AG04449 (cell line): ENCODE data around the gene ACTL10.

Experiments used
- CTCF ChIA-PET: fragments of 350-600 bp; formaldehyde crosslinking; extraction: SDS; loops from one replicate; lab custom pipeline; 2021; ENCODE audit warnings: antibody characterized with exemption; lab: Yijun Ruan, JAX
- POLR2A ChIA-PET: fragments of 400-600, 350-600 bp; formaldehyde crosslinking; extraction: SDS; loops from one replicate; lab custom pipeline; 2020; ENCODE audit warnings: antibody characterized with exemption, inconsistent platforms; lab: Yijun Ruan, JAX
- DNase-seq: peaks from one replicate; pipeline ENCODE4 v3.0.0-alpha.2; 2010; ENCODE audit warnings: low read depth, low spot score
- H3K4me3 ChIP-seq: 2 replicates; pipeline ENCODE4 v1.5.1; 2011; ENCODE audit warnings: low read depth, mild to moderate bottlenecking, control low read depth, low read length
- CTCF ChIP-seq: IDR thresholded peaks from one replicate; pipeline ENCODE4 v1.5.1; 2011; ENCODE audit warnings: mild to moderate bottlenecking, moderate library complexity, low read length, control low read depth, inconsistent platforms; ENCODE audit not compliant: insufficient read depth; ENCODE audit errors: missing control alignments

The ACTL10 gene

DNA sequence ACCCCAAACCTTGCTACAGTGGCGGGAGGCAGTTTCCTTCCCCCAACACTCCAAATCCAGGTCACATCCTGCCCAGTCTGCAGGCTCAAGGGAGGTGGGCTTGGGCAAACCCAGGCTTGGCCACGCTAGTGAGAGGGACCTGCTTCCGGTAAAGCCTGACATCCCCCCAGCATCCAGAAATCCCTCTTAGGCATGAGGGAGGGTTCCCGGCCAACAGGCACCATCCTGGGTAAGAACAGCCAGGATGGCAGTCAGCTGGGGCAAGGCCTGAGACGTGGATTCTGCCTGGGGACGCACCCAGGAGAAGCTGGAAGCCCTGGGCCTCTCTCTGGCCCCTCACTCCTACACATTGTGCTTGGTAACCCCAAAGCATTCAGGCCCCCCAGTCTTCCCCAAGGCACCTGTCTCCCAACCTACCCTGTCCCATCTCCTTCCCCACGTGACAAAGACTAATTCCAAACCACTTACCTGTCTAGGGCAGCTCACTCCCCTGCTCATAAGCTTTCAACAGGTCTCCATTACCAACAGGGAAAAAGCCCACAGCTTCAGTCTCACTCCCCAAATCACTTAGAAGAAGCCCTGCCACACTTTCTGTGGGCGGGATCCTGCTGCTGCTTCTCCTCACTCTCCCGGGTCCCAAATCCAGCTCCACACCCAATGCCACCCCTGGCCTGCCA lies 2.5 kb upstream of the ACTL10 start:
- TF ChIP-seq CTCF = no peak
- ChIA-PET CTCF (interaction anchor here (0.9 to 8.7 kb wide), 3 partner anchors 13 to 467 kb away, joined by 3 to 99 read pairs (median 3); no protein-coding TSS in a partner anchor), POLR2A (interaction anchor here (0.7 to 1.8 kb wide), 7 partner anchors 8 to 219 kb away, joined by 3 to 10 read pairs (median 3); no protein-coding TSS in a partner anchor)
- DNase-seq = no peak
- peak overlapping the region; percentile 72 for H3K4me3 ChIP-seq

DNA sequence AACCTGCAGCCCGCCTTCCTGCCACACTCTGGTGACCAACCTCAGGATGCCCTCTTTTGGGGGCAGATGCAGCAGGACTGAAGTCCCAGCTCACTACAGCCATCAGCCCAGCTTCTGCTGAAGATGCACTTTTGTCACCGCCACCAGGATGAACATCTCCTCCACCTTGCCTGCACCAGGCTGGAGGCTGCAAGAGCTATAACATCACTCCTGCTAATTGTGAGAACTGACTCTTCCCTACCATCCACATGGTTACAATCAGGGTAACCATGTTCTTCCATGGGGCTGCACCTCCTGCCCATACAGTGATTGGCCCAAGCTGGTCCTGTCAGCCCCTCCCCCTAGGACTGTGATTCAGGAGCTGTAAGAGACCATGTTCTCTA lies 2.0 kb upstream of the ACTL10 start:
- H3K4me3 ChIP-seq = no peak overlapping the region; the same call in 1 of the 2 replicates
- CTCF ChIA-PET = interaction anchor here (0.9 to 8.7 kb wide), 3 partner anchors 13 to 466 kb away, joined by 3 to 99 read pairs (median 3); no protein-coding TSS in a partner anchor
- no peak for TF ChIP-seq CTCF
- DNase-seq = no peak
- POLR2A ChIA-PET = interaction anchor here (0.9 to 1.8 kb wide), 2 partner anchors 7 to 16 kb away, joined by 3 to 5 read pairs; no protein-coding TSS in a partner anchor

GRCh38 chr20:33667245-33667675 lies 517 bp downstream of the ACTL10 start:
- ChIA-PET CTCF (interaction anchor here (0.9 to 8.7 kb wide), 23 partner anchors 12 to 463 kb away, joined by 3 to 99 read pairs (median 5); partner anchors contain the start of genes CBFA2T2 and E2F1), POLR2A (interaction anchor here (1.0 to 1.3 kb wide), 2 partner anchors 178 to 224 kb away, joined by 3 to 4 read pairs; partner anchors contain the start of gene CBFA2T2)
- TF ChIP-seq CTCF = no peak
- H3K4me3 ChIP-seq = peak overlapping the region; percentile 58
- no peak for DNase-seq

GRCh38 chr20:33667676-33668465 lies 1.1 kb downstream of the ACTL10 start:
- H3K4me3 ChIP-seq = peak overlapping the region; percentile 58
- no peak for DNase-seq
- ChIA-PET CTCF (interaction anchor here (0.7 to 8.7 kb wide), 32 partner anchors 10 to 462 kb away, joined by 3 to 99 read pairs (median 4); partner anchors contain the start of genes CBFA2T2, E2F1 and PXMP4), POLR2A (interaction anchor here (1.3 kb wide), 1 partner anchor 178 kb away, joined by 3 read pairs; the partner anchor contains the start of gene CBFA2T2)
- TF ChIP-seq CTCF = peak; percentile 95

- POLR2A ChIA-PET = no interaction called here
- H3K4me3 ChIP-seq = no peak overlapping the region
These were observed 1.9 kb downstream of the ACTL10 start for GRCh38 chr20:33668466-33669155.

More at GRCh38 chr20:33668466-33669155, 1.9 kb downstream of the ACTL10 start:
- no peak for DNase-seq
- no peak for TF ChIP-seq CTCF
- CTCF ChIA-PET = interaction anchor here (0.7 to 8.7 kb wide), 29 partner anchors 10 to 399 kb away, joined by 3 to 99 read pairs (median 5); partner anchors contain the start of genes CBFA2T2, E2F1 and PXMP4
